ENCODE results near the gene TBC1D24.
A peak's percentile ranks its signal among the peaks of the same experiment; 100 is the strongest.

TBC1D24 gene

DNA sequence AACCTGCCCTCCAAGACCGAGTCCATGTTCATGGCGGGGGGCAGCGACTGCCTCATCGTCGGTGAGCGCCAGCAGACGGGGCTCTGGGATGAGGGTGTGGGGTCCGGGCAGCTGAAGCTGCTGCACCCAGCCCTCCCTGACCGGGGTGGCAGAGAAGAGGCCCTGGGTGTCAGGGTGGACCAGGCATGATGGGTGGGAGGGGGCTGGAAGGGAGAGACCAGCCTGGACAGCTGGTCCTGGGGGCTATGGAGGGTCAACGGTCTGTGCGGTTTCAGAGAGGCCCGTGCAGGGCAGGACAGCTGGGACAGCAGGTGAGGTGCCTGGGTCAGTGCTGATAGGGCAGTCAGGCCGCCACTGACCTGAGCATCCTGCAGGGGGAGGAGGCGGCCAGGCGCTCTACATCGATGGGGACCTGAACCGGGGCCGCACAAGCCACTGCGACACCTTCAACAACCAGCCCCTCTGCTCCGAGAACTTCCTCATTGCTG lies 25.5 kb downstream of the TBC1D24 start:
- no peak for DNase-seq

DNA sequence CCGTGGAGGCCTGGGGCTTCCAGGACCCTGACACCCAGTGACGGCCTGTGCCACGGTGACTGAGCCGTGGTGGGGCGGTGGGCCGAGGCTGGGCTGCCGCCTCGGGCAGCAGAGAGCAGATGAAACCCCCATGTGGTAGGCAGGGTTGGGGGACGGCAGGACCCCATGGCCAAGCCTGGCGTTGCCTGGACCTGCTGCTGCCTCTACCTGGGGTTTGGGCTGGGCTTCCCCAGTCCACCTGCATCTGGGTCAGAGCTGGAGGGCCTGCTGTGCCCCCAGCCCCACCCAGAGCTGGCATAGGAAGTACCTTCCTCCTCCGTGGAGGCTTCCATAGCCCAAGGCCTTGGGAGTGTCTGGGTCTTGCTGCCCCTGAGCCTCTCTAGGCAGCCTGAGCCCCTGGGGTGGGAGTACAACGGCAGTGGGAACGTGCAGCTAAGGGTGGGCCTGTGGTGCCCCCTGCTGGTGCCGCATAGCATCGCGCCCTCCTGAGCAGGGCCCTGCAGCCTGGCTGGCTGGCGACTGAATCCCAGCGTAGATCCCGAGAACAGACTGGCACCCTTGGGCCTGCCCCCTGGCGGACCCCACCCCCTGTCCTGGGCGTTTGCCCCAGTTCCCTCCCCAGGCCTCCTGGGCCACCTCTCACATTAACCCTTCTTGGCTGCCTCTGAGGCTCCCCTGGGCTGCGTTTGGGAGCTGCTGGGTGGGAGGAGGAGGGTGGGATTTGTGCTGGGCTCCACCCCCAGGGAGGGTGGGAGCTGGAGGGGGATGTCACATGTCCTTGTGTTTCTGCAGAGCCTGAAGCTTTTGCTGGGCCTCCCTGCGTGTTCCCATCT lies 26.2 kb downstream of the TBC1D24 start:
- DNase-seq, result peak; percentile 81

DNA sequence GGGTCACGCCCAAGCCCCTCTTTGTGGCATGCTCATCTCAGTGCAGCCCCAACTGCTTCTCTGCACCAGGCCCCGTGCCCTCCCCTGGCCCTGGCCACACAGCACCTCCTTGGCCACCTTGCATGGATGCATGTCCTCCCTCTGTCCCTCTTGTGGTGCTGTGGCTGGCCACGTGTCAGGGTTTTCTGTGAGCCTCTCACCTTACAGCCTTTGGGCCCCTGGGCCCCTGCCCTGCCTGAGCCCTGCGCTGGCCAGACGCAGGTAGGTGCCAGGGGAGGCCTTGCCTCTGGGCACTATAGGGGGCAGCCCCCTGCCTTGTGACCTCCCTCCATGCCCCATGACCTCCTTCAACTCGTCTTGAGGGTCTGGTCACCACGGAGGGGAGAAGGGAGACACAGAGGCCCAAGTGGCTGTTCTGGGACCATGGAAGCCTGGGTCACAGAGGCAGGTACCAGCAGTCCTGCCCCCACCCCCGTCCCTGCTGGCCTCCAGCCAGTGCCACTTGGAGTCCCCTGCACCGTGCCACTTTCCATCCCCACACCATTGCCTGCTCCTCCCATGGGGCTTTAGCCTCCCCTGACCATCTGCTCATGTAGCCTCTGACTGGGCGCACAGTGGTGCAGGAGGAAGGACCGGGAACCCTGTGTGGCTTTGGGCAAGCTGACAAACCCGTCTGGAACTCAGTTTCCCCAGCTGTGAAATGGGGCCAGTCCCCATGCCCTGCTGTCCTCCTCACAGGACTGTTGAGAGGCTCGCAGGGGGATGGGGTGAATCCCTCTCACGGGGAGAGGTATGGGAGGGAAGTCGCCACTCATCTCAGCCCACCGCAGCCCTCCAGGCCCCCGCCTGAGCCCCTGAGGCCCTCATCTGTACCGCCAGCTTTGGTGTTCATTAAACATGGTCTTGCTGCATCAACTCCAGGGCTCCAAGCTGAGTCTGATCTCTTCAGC lies 27.3 kb downstream of the TBC1D24 start:
- no peak for DNase-seq

DNA sequence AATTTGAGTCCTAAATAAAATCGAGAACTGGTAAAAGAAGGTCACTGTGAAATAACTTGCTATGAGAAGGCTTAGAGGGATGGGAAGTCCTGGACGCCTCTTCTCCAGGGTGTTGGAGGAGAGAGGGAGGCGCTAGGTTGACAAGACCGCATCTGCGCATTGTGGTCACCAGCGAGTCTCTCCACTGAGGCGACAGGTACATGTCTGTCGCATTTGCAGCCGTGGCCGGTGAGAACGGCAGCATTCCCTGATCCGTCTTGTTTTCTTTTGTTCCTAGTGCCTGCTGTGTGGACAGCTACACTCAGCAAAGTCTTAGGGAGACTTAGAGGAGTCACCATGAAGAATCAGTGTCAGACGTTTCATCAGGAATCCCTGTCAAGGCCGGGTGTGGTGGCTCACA lies 30.8 kb downstream of the TBC1D24 start:
- no peak for DNase-seq

DNA sequence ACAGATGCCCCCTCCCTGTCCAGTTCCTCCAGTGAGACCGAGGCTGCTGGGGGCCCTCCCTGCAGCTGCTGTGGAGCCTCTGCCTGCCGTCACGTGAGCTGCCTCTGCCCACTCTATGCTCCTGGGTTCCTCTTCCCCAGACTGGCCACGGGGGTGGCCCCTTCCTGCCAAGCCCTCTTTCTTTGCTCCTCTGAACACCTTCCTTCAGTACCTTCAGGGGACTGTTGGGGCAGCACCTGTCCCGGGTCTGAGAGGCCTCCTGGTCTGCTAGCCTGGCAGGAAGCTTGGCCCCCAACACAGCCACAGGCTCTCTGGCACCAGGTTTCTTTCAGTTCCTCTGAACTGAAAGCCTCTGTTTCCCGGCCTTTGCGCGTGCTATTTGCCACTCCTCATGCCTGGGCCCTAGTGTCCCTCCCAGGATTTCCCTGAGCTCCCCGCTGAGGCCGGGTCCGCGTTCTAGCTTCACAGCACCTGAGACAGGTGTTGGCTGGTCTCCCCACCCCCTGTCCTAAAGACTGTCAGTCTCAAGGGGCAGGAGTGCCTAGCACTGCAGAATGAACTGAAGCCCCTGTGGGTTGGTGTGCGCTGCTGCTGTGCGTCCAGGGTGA lies 32.2 kb downstream of the TBC1D24 start:
- no peak for DNase-seq

DNA sequence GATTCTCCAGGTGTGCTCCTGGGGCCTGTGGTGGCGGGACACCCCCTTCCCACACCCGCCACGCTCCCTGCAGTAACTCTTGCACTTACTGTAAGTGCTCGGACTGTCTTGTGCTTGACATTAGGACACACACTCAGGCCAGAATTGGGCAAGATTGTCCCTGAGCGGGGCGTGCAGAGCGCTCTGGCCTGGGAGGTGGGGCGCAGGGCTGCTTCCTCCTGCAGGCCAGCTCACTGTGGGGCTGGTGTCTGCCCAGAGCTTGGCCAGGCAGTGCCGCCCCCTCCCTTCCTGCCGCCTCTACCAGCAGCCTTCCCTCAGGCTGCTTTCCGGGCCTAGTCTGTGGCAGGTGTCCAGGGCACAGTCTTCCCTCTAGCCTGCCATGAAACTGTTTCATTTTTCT lies 32.7 kb downstream of the TBC1D24 start:
- DNase-seq, result no peak

DNA sequence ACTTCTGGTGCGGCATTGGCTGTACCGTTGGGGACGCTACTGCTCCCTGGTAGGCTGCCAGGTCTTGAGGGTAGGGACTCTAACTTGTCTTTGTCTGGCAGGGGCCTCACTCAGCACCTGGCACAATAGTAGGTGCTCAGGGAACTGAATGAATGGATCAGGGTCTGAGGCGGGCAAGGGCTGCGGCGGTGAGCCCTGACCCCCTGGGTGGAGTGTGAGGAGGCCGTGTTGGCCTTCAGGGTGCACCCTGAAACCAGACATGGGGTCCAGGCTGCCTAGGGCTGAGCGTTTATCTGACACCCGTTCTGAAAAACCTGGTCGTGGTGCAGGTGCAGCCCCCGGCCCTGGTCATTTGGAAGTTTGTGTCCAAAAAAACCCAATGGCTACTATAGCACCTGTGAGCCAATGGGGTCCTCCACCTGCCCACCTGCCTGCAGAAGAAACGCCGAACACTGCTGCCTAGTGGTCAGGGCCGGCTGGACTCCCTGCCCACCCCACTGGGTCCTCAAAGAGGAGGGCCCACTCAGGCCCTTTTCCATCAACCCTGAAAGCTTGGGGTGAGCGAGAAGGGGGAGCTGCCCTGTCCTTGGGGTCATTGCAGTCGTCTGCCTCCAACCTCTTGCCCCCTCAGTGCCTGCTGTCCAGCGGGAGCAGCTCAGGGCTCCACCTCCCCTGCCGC lies 33.9 kb downstream of the TBC1D24 start:
- DNase-seq, result no peak

DNA sequence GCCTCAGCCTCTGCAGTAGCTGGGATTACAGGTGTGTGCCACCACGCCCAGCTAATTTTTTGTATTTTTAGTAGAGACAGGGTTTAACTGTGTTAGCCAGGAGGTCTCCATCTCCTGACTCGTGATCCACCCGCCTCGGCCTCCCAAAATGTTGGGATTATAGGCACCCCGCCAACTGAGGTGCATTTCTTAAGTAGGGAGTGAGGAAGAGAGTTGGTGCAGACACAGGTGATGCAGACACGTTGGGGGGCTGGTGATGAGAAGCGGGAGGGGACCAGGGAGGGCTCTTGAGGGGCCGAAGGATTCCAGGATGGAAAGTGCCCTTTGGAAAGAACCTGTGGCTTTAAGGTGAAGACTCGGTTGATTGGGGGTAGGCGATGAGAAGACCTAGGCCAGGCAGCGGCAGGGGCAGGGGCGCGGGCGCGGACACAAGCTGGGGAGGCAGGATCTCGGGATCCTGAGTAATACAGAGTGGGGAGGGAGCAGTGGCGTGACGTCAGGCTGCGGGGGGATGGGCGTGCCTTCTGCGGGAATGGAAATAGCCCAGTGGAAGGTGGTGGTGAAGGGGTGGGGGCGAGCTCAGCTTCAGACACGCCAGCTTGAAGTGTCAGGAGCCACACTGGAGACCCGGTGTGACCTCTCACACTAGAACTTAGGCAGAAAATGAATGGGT lies 36.3 kb downstream of the TBC1D24 start:
- no peak for DNase-seq

DNA sequence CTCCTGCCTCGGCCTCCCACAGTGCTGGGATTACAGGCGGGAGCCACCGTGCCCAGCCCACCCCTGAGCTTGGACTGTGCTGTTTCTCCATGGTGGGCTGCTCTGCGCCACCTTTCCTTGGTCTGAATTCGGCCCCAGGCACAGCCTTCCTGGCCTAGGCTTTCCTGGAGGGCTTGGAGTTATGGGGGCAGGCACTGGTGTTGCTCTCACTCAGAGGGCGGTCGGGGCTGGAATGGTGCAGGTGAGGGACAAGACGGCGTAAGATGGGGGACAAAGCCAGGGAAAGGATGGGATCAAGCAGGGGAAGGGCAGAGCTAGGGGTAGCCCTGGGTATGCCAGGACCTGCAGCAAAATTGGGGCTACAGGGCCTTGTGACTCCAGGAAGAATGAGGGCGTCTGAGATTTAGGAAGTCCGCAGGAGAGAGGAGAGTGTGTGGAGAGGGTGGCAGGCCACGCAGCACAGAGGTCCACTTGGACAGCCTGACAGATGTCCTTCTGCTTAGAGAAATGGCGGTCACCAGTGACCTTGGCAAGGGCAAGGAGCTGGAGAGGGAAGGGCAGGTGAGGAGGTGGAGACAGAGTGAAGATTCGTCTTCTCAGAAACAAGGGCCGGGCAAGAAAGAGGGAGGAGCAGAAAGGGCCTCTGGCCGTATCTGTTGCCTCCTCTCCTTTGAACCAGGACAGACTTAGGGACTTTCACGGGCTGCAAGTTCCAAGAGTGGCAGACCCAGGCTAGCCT lies 37.2 kb downstream of the TBC1D24 start:
- no peak for DNase-seq

DNA sequence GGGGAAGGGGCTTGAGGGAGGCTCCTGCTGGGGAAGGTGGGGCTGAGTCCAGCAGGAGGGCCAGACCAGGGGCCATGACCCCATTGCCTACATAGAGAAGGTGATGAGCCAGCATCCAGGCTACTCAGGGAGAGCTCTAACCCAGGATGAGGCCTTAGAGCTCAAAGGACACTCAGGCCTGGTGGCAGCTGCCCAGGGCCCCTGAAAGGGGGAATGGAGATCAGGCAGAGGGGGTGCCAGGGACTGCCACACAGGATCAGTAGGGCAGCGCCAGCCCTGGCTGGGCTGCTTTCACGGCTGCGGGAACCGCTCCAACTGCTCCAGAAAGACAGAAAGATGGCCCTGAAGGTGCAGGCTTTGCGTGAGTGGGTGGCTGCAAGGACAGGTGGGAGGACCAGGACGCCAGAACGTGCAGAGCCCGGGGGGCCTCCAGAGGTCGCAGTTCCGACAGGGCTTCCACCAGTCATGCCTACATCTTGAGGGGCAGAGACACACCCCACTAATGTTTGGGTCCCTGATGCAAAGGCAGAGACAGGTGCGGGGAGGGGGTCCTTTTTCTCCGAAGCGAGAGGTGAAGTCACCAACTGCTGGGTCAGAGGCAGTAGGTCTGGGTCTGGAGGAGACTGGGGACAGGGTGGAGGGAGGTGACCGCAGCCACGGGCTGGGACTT lies 37.9 kb downstream of the TBC1D24 start:
- DNase-seq, result no peak

DNA sequence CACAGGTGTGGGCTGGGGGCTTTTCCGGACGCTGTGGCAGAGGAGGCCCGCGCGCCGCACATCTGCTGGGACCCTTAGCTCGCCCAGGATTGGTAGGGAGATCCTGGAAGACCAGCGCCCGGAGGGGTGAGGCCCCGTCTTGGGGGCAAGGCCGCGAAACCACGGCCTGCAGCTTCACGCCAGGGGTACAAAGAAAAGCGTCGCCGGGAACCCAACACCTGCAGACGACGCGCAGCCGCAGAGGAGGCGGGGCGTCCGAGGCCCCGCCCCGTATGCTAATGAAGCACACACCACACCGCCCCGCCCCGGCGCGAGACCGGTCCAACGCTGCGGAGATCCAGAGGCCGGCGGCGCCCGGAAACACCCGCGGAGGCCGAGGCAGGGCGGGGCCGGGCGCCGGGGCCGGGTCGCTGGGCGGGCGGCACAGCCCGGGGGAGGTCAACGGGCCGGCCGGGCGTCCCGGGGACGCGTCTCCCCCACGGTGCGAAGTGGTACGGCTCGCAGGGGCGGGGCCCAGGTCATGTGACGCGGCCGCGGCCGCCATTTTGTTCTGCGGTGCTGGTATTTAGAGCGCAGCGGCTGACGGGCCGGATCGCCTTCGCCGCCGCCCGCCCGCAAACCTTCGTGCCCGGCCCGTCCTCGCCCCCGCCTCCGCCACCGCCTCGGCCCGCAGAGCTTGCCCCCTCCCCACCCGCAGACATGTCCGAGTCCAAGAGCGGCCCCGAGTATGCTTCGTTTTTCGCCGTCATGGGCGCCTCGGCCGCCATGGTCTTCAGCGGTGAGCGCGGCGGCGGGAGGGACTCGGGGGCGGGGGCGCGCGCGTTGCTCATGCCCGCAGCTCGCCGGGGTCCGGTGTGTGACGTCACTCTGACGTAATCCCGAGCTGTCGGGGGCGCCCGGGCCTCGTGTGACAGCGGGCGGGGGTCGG lies 38.7 kb downstream of the TBC1D24 start, which contains the start of gene ATP6V0C:
ATP6V0C (plus strand) TSS at position 548 of the 928 bp plus-strand sequence; CDS start at position 700, 152 bp downstream.
- peak; percentile 89 for DNase-seq

DNA sequence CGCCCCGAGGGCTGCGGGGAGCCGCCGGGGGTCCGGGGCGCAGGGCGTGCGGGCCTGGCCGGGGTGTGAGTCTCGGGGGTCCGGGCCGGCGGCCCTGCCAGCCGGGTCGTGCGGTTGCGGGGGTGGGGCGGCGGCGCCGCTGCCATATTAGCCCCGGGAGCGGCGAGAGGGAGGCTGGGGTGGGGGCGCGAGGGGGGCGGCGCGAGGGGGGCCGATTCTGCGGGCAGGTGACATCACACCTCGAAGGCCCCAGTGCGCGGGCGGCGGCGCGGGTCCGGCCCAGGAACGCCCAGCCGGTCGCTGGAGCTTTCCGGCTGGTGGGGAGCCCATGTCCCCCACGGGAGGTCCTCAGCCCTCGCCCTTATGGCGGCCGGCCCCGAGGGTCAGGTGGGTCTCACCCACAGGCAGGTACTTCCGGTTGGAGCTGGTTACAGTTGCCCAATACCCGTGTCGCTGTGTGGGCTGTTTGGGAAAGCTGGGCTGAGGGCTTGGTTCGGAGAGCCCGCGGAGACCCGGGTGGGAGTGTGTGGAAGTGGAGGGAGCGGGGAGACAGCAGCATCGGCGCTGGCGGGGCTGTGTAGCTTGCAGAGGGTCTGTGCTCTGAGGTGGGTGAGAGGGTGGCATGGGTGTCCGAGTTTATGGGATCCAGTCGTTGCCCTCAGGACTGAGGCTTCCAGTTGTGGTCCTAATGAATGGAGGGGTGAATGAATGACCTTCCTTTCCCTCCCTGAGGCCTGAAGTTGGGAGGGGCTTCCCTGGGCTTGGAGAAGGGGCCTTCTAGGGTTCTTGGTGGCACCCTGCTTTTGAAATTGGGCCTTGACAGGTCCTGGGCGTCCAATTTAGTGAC lies 39.6 kb downstream of the TBC1D24 start:
- peak; percentile 36 for DNase-seq

DNA sequence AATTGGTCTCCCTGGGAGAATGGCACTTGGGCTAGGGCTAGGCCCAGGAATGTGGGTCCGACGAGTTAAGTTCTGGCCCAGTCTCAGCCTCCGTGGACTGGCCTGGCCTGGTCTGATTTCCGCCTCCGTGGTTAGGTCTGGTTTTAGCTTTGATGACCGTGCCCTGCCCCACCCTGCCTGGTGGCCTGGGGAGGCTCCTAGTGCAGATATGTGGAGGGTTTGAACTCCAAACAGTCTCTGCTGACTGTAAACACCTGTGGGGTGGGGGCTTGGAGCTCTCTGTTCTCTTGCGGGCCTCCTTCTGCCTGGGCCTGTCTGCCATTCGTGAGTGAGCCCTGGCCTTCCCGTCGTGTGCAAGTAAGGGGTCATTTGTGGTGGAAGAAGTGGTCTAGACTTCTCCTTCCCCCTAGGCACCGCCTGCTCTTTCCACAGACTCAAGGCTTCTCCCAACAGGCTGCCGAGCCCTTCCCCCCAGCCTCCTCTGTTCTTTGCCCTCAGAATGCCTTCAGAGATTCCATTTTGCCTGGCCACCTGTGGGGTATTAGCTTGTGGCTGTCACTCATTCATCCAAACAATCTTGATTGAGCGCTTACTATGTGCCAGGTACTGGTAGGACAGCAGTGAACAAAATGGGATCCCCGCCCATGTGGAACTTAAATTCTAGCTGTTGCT lies 40.4 kb downstream of the TBC1D24 start:
- no peak for DNase-seq

DNA sequence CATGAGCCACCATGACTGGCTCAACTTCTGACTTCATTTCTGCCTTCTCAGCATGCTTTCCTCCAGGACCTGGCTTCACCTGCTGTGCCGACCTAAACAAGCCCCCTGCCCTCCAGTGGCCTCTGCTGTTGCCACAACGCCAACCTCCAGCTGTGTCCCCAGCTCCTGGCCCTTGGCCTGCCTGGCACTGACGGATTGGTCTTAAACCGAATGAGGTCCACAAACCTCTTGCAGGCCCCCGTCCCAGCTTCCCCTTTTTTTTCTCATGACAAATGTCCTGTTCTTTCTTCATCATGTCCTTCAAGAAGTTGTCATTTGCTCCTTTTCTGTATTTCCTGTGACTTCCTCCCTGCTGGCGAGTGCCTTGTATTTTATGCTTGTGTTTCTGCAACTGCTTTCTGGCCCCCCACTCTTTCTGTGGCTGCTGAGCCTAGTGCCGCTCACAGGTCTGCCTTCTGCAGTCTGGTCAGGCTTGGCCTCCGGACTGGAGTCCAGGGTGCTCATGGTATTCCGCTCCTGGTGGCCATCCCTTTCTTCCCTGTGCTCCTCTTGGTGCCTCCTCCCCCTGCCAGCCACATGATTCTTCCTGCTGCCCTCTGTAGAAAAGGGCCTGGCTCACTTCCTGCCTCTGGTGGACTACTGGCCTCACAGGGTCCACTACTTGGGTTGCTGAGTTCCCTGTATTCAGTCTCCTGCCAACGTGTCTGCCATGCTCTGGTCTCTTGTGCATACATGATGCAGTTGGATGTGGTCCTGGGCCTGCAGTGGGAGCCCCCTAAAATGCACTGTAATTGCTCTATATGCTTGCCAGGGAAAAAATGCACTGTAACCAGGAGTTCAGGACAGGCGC lies 41.7 kb downstream of the TBC1D24 start:
- DNase-seq, result no peak

DNA sequence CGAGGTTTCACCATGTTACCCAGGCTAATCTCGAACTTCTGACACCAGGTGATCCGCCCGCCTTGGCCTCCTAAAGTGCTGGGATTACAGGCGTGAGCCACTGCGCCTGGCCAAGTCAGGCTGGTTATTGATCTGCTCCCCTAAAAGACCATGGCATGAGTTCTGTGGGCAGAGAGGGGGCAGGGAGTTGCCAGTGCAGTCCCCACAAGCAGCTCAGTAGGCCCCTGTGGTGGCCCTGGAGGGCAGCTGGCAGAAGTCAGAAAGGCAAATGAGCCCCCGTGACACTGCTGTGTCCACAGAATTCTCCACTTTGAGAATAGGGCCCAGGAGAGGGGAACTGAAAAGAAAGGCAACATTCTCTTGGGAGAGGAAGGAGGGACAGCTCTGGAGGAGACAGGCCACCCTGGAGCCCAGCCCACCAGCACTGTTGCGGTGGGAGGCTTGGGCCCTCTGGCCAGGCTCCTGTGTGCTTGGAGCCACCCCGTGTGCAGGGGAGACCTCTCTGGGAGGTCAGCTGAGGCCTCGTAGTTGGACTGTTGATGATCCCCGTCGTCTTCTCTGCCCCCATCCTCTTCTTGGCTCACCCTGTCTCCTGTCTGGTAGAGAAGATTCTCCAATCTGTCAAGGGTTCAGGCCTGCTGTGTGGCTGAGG lies 43.2 kb downstream of the TBC1D24 start:
- no peak for DNase-seq
